H1 (cell line): Measurements from ENCODE around the gene HM13. TPM values are rescaled to one million over a fixed set of nuclear protein-coding genes. Genes with fewer than 3 reads are reported as not detected.

Experiments
- CHD2 ChIP-seq: IDR thresholded peaks from 2 replicates; pipeline ENCODE4 v1.6.1; 2012; ENCODE audit warnings: low read length, improper control_type of control experiment
- KDM5A ChIP-seq: fragments of 200-600 bp; IDR thresholded peaks from 2 replicates; pipeline ENCODE4 v1.7.1; 2012; ENCODE audit warnings: mild to moderate bottlenecking, low read length, inconsistent platforms, mixed read lengths
- SUZ12 ChIP-seq: fragments of 200-600 bp; sonication (generic); IDR thresholded peaks from 2 replicates; pipeline ENCODE4 v1.6.1; 2012; ENCODE audit warnings: mild to moderate bottlenecking, inconsistent platforms, low read length, moderate library complexity, mixed read lengths
- polyA plus RNA-seq, 7 experiments: library from polyadenylated mRNA; depleted of rRNA in 3 of 7; stranded (reverse) in 5 of 7; unstranded in 2 of 7; fragments of >200 nt in 5 of 7; fragments of 200-250 nt in 2 of 7; gene quantifications; 1 replicate in 5 of 7; 2 replicates in 1 of 7; 4 replicates in 1 of 7; pipeline versions ENCODE4 v1.2.1 to v1.2.3, GENCODE V29; 2011 to 2013; ENCODE audit warnings: missing spikeins in 2 of 7, mixed read lengths in 2 of 7
- total RNA-seq: library from RNA; stranded (reverse); fragmentation: NEBNext Ultra II Directional; extraction: Animal tissue kit (Norgen Biotek cat#: 25700); gene quantifications from 2 replicates; pipeline ENCODE4 v1.2.1, GENCODE V29; 2021

The HM13 gene
- total and polyA plus RNA-seq, 2 of the 8 experiments (the other 6 are each of a cell fraction or from before 2014, with no cell fraction given) = 118 to 183 TPM

- TF ChIP-seq SUZ12 (no peak), KDM5A (no peak), CHD2 (no peak)
- TF ChIP-seq, all 59 proteins: peak for 0
These were observed 51.6 kb downstream of the HM13 start (continued) for GRCh38 chr20:31565699-31566318.
